GM12864 (cell line): Measurements from ENCODE around the gene MATR3.
"Not testable (repeated sequence)": the region's sequence is repeated elsewhere in the genome, so short reads cannot be mapped to it uniquely, and the experiment has no call there.

Experiments used
- DNase-seq: peaks from one replicate; pipeline ENCODE4 v3.0.0-alpha.2; 2011; ENCODE audit warnings: low read depth
- H3K4me3 ChIP-seq: 2 replicates; pipeline ENCODE4 v1.5.1; 2011; ENCODE audit warnings: mild to moderate bottlenecking, low read depth, low read length, control low read depth
- CTCF ChIP-seq: IDR thresholded peaks from 2 replicates; pipeline ENCODE4 v1.5.1; 2011; ENCODE audit warnings: low read depth, mild to moderate bottlenecking, moderate library complexity, low read length, control low read depth, inconsistent platforms; ENCODE audit errors: missing control alignments

The MATR3 gene

DNA sequence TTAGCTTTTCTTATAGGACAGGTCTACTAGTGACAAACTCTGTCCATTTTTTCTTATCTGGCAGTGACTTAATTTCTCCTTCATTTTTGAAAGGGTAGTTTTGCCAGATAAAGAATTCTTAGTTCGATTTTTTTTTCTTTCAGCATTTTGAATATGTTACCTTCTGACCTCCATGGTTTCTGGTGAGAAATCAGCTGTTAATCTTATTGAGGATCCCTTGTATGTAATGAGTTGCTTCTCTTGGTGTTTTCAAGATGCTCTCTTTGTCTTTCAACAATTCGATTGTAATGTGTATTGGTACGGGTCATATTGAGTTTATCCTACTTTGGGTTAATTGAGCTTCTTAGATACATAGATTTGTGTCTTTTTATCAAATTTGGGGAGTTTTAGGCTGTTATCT, 60.6 kb downstream of the MATR3 start:
- no peak for TF ChIP-seq CTCF

DNA sequence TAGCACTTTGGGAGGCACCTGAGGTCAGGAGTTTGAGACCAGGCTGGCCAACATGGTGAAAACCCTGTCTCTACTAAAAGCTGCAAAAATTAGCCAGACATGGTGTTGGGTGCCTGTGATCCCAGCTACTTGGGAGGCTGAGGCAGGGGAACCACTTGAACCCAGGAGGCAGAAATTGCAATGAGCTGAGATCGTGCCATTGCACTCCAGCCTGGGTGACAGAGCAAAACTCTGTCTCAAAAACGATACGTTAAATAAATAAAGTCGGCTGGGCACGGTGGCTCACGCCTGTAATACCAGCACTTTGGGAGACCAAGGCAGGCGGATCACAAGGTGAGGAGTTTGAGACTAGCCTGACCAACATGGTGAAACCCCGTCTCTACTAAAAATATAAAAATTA, 62.4 kb downstream of the MATR3 start:
- not testable (repeated sequence) for DNase-seq, H3K4me3 ChIP-seq

More for the DNA sequence above, 60.6 kb downstream of the MATR3 start:
- H3K4me3 ChIP-seq: no peak overlapping the region
- no peak for DNase-seq

DNA sequence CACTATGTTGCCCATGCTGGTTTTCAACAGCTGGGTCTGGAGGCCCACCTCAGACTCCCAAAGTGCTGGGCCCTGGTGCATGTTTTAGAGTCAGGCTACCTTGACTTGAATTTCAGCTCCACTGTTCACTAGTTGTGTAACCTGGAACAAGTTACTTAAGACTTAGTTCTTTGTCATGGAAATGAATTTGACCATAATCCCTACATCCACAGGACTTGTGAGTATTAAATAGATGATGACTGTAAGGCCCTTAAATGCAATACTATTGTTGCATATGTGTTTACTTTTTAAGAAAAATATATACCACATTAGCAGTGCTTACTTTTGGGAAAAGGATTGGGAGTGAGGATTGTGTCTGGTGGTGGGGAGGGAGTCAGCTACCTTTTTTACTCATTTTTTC, 64.5 kb downstream of the MATR3 start:
- no peak for TF ChIP-seq CTCF

DNA sequence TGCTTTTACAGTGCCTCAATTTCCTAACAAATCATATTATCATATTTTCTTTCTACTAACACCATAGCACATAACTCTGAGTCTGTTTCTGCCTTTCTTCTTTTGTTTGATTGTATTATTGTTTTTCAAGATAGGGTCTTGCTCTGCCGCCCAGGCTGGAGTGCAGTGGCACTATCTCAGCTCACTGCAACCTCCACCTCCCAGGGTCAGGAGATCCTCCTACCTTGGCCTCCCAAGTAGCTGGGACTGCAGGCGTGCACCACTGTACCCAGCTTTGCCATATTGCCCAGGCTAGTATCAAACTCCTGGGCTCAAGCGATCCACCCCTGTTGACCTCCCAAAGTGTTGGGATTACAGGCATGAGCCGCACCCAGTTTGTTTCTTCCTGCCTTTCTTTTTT, 66.8 kb downstream of the MATR3 start:
- no peak overlapping the region for H3K4me3 ChIP-seq
- DNase-seq: no peak
- no peak for TF ChIP-seq CTCF

More for the DNA sequence above, 64.5 kb downstream of the MATR3 start:
- DNase-seq: no peak
- no peak overlapping the region for H3K4me3 ChIP-seq

DNA sequence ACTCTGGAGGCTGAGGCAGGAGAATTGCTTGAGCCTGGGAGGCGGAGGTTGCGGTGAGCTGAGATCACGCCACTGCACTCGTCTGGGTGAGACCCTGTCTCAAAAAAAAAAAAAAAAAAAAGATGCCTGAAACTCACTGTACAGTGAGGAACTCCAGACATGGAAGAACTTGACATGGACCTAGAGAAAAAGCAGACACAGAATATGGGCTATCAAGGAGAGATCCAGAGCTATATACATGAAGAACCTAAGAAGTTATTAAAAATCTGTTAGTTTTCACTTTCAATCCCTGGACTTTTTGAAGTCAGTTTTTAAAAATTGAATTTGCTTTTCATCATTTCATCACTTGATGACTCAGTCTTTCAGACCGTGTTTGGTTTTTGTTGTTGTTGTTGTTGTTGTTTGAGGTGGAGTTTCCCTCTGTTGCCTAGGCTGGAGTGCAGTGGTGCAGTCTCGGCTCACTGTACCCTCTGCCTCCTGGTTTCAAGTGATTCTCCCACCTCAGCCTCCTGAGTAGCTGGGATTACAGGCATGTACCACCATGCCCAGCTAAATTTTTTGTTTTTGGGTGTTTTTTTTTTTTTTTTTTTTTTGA, 68.4 kb downstream of the MATR3 start:
- DNase-seq: no peak
- H3K4me3 ChIP-seq: no peak overlapping the region
- no peak for TF ChIP-seq CTCF

DNA sequence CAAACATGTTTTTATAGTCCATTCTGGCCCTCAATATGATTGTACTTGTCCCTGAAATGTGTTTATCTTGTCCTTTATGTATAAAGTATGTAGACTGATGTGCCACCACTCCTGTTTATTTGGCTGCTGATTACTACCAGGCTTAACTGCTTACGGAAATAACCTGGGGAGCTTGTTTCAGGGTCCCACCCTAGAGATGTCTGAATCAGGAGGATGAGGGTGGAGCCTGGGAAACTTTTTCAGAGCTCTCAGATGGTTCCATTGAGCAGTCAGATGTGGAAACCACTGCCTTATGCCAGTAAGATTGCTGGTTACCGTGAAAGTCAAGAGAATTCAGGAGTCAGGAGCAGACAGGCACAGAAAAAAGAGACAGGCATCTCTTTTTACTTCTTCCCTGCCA, 70.4 kb downstream of the MATR3 start:
- no peak for DNase-seq
- H3K4me3 ChIP-seq: no peak overlapping the region
- no peak for TF ChIP-seq CTCF

GRCh38 chr5:139364466-139364865, 70.9 kb downstream of the MATR3 start:
- H3K4me3 ChIP-seq: no peak overlapping the region
- no peak for TF ChIP-seq CTCF
- no peak for DNase-seq
